Esophagus muscularis mucosa (tissue), 4 donors: ENCODE data around the gene IGFBPL1. TPM values are rescaled to one million over a fixed set of nuclear protein-coding genes. Genes with fewer than 3 reads are reported as not detected.

Experiments
- DNase-seq: peaks from one replicate; pipeline ENCODE4 v3.0.0-alpha.2; 2017; ENCODE audit errors: extremely low spot score
- H3K27ac ChIP-seq, 4 donors: fragments of 200-600 bp; sonication (generic); replicated peaks in 1 of 4; 1 replicate in 3 of 4; 2 replicates in 1 of 4; pipeline ENCODE4 v1.5.1; 2016 to 2019; ENCODE audit warnings: mild to moderate bottlenecking in 1 of 4
- H3K27me3 ChIP-seq, 4 donors: fragments of 200-600 bp; sonication (generic); one replicate each; pipeline versions ENCODE4 v1.5.1 to v1.6.0; 2016 to 2019
- H3K36me3 ChIP-seq, 4 donors: fragments of 200-600 bp; sonication (generic); one replicate each; pipeline ENCODE4 v1.5.1; 2016 to 2019
- H3K4me1 ChIP-seq, 4 donors: fragments of 200-600 bp; sonication (generic); one replicate each; pipeline ENCODE4 v1.5.1; 2016 to 2019
- H3K4me3 ChIP-seq, 4 donors: fragments of 200-600 bp; sonication (generic); 1 replicate in 2 of 4; 2 replicates in 2 of 4; pipeline ENCODE4 v1.5.1; 2016 to 2019; ENCODE audit warnings: mild to moderate bottlenecking in 4 of 4, moderate library complexity in 1 of 4
- H3K9me3 ChIP-seq, 4 donors: fragments of 200-600 bp; sonication (generic); 1 replicate in 3 of 4; 2 replicates in 1 of 4; pipeline ENCODE4 v1.5.1; 2016 to 2019
- EP300 ChIP-seq: sonication (generic); formaldehyde crosslinking; IDR thresholded peaks from one replicate; pipeline ENCODE4 v1.6.1; 2017; ENCODE audit warnings: antibody characterized with exemption
- POLR2A ChIP-seq: fragments of 450-650 bp; IDR thresholded peaks from one replicate; pipeline ENCODE4 v1.6.1; 2017; ENCODE audit warnings: antibody characterized with exemption, moderate library complexity, mild to moderate bottlenecking, low read depth
- POLR2AphosphoS5 ChIP-seq, 2 donors: sonication (generic); formaldehyde crosslinking; IDR thresholded peaks; one replicate each; pipeline ENCODE4 v1.6.1; 2017; ENCODE audit warnings: antibody characterized with exemption in 2 of 2
- WGBS: methylation state at CpG from one replicate; pipeline ENCODE4 v1.1.5; 2018; 5-methylcytosine and 5-hydroxymethylcytosine counted together
- intact Hi-C: fragments of 100-400 bp; cut with DNase I; formaldehyde crosslinking; loops from one replicate; pipeline ENCODE4 v1.15.1; 2023
- total RNA-seq, 4 donors: library from RNA; depleted of rRNA; stranded (reverse); fragments of >200 nt; gene quantifications; one replicate each; pipeline versions ENCODE4 v1.1.0 to v1.2.1, GENCODE V29; 2016
- TF ChIP-seq, protein P1 (sequence below), 3 experiments: fragments of 200-600 bp in 2 of 3; fragments of 450-650 bp in 1 of 3; sonication (generic) in 2 of 3; IDR thresholded peaks; one replicate each; pipeline ENCODE4 v1.5.1; 2017 to 2019; ENCODE audit warnings: antibody characterized with exemption in 3 of 3, mild to moderate bottlenecking in 2 of 3, moderate library complexity in 1 of 3

The IGFBPL1 gene
- total RNA-seq, 4 donors from 2014 or later = 0.78 to 3.7 (median 1.5) TPM

DNA sequence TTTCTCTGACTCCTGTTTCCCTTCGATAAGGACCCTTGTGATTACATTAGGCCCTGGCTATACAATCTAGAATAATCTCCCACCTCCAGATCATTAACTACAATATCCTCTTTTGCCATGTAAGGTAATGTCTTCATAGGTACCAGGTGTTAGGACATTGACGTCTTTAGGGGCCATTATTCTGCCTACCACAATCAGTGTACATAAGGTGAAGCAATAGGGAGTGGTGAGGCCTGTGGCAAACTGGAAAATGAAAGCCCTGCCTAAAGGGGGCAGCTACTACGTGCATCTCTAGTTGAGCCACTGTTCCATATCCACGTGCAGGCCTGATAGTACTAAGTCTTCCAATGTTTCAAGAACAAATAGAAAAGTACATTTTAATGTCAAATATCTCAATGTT is 36.5 kb downstream of the IGFBPL1 start:
- Histone ChIP-seq H3K9me3 (peaks cover 0 to 8% (median 3%) of the 10 kb centered on the region in 4 donors), H3K4me1 (peaks cover 4 to 89% (median 71%) of the 10 kb centered on the region in 4 donors), H3K27ac (peak overlapping the region; percentile 89 to 96 (median 90)), H3K4me3 (no peak overlapping the region), H3K27me3 (no peaks in the 10 kb centered on the region), H3K36me3 (no peaks in the 10 kb centered on the region)
- TF ChIP-seq, protein P1, sequence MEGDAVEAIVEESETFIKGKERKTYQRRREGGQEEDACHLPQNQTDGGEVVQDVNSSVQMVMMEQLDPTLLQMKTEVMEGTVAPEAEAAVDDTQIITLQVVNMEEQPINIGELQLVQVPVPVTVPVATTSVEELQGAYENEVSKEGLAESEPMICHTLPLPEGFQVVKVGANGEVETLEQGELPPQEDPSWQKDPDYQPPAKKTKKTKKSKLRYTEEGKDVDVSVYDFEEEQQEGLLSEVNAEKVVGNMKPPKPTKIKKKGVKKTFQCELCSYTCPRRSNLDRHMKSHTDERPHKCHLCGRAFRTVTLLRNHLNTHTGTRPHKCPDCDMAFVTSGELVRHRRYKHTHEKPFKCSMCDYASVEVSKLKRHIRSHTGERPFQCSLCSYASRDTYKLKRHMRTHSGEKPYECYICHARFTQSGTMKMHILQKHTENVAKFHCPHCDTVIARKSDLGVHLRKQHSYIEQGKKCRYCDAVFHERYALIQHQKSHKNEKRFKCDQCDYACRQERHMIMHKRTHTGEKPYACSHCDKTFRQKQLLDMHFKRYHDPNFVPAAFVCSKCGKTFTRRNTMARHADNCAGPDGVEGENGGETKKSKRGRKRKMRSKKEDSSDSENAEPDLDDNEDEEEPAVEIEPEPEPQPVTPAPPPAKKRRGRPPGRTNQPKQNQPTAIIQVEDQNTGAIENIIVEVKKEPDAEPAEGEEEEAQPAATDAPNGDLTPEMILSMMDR (IDR thresholded peaks at IDR 0.05) = no peak
- no peak for TF ChIP-seq POLR2AphosphoS5 (IDR thresholded peaks at IDR 0.05)
- no peak for TF ChIP-seq EP300
- no peak for TF ChIP-seq POLR2A
- intact Hi-C loops = no loop called here
- DNase-seq = no peak
- WGBS = 91% methylated on average over 4 of the region's 4 CpGs

DNA sequence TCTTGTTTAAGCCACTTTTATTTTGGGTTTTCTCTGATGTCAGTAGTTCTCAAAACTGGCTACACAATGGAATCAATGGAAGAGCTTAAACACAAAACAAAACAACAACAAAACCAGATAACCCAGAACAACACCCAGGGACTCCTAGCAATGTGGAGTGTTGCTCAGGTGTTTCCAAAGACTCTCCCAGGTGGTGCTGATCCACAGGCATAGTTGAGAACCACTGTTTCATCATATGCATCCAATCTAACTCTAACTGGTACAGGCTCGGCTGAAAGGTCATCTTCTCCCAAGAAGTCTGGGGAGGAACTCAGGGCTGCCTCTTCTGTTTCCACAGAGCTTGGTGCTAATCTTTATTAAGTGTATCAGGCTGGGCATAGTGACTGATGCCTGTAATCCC is 37.2 kb downstream of the IGFBPL1 start:
- 89% methylated on average over 1 of the region's 1 CpG for WGBS
- TF ChIP-seq, protein P1 (IDR thresholded peaks at IDR 0.05) = no peak
- no peak for TF ChIP-seq POLR2AphosphoS5 (IDR thresholded peaks at IDR 0.05)
- TF ChIP-seq POLR2A = no peak
- no peak for TF ChIP-seq EP300
- Histone ChIP-seq H3K36me3 (no peaks in the 10 kb centered on the region), H3K4me3 (no peak overlapping the region), H3K4me1 (peaks cover 3 to 92% (median 75%) of the 10 kb centered on the region in 4 donors), H3K27me3 (no peaks in the 10 kb centered on the region), H3K9me3 (peaks cover 0 to 8% (median 3%) of the 10 kb centered on the region in 4 donors), H3K27ac (peak overlapping the region; percentile 89 to 96 (median 90))
- DNase-seq = no peak
- intact Hi-C loops = no loop called here

DNA sequence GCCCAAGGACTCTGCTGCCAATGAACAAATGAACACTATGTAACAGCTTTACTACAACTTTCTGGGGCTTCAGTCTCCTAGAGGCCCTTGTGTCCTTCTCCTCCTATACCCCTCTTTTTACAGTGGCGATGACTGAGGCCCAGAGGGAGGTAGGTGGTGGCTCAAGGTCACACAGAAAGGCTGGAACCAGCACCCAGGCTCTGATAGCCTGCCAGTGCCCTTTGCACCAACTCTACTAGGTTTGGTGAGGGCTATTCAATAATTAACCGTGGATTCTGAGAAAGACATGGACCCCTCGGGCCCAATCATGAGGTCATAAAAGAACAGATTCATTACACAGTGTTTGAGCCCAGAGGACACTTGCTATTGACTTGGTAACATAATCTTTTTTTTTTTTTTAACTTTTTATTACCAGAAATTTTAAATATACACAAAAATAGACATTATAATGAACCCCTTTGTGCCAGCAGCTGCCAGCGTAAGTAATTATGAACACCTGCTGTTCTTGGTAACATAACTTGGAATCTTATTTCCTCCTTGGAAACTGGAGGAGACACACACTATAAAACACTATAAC is 37.8 kb downstream of the IGFBPL1 start:
- Histone ChIP-seq H3K27me3 (no peaks in the 10 kb centered on the region), H3K4me1 (peaks cover 0 to 92% (median 75%) of the 10 kb centered on the region in 4 donors), H3K27ac (peak overlapping the region; percentile 89 to 96 (median 90)), H3K9me3 (peaks cover 0 to 8% (median 3%) of the 10 kb centered on the region in 4 donors), H3K4me3 (no peak overlapping the region), H3K36me3 (no peaks in the 10 kb centered on the region)
- DNase-seq = no peak
- 86% methylated on average over 4 of the region's 4 CpGs for WGBS
- intact Hi-C loops = no loop called here
- TF ChIP-seq, protein P1 (IDR thresholded peaks at IDR 0.05) = no peak
- TF ChIP-seq EP300 = no peak
- no peak for TF ChIP-seq POLR2A
- no peak for TF ChIP-seq POLR2AphosphoS5 (IDR thresholded peaks at IDR 0.05)

DNA sequence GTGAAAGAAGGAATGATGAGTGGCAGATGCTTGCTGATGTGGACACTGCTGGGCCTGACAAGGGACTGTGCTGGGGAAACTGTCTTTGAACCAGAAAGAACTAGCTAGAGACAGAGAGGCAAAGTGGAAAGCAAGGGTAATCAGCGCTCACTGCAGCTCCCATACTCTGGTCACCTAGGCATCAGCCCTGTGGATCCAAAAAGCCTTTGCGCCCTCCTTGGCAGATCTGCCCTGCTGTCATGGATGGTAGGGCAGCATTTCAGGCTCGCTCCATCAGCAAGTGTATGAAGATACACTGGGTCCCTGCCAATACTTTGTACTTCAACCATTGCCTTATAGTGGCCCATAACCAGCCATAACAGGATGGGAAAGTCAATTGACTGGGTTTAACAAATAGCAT is 38.4 kb downstream of the IGFBPL1 start:
- H3K9me3 ChIP-seq = peaks cover 0 to 8% (median 3%) of the 10 kb centered on the region in 4 donors
- H3K4me3 ChIP-seq = no peak overlapping the region
- H3K36me3 ChIP-seq = no peaks in the 10 kb centered on the region
- peak overlapping the region; percentile 89 to 96 (median 90) for H3K27ac ChIP-seq
- H3K4me1 ChIP-seq = peaks cover 2 to 92% (median 75%) of the 10 kb centered on the region in 4 donors
- no peak for DNase-seq
- TF ChIP-seq POLR2A = no peak
- TF ChIP-seq, protein P1 (IDR thresholded peaks at IDR 0.05) = no peak
- no peak for TF ChIP-seq EP300
- TF ChIP-seq POLR2AphosphoS5 (IDR thresholded peaks at IDR 0.05) = no peak
- 90% methylated on average over 3 of the region's 3 CpGs for WGBS
- no peaks in the 10 kb centered on the region for H3K27me3 ChIP-seq
- intact Hi-C loops = no loop called here
